ENCODE measurements around the gene FEZF1. TPM values are rescaled to one million over a fixed set of nuclear protein-coding genes. Genes with fewer than 3 reads are reported as not detected.

Gene FEZF1
- under 1 TPM in 1 of 2 donors, not detected in 1; 0.18 TPM for total RNA-seq
- under 1 TPM in 1 of 2 donors, not detected in 1; 0.04 TPM for polyA plus RNA-seq
- long read RNA-seq, donor 1 = 0 reads
- long read RNA-seq, donor 2 = 0 reads
- long read RNA-seq, donor 3 = 0 reads
- long read RNA-seq, donor 4 = 0 reads
- long read RNA-seq, donor 5 = 0 reads

GRCh38 chr7:122304319-122304975 is at the start of gene FEZF1:
Gene FEZF1, minus strand, starts transcription at chr7:122304750. Its CDS starts 313 bp downstream, at chr7:122304437.
- DNase-seq = peak in 1 of 3 donors; percentile 54
- 2 to 8% methylated on average over 34 to 35 of the region's 35 CpGs for WGBS, 2 donors

GRCh38 chr7:122352454-122352853 is 47.9 kb upstream of the FEZF1 start:
- Histone ChIP-seq H3K4me3 (no peak overlapping the region), H3K36me3 (ENCODE audit: control insufficient read depth in 4 of 4, insufficient read depth in 4 of 4, low read length in 4 of 4) (no peaks in the 10 kb centered on the region), H3K4me1 (ENCODE audit: control insufficient read depth in 5 of 5, insufficient read depth in 5 of 5, low read length in 5 of 5) (no peaks in the 10 kb centered on the region), H3K27ac (ENCODE audit: low read depth in 1 of 2, low read length in 1 of 2) (no peak overlapping the region), H3K27me3 (ENCODE audit: control insufficient read depth in 3 of 3, insufficient read depth in 3 of 3, low read length in 2 of 3) (no peaks in the 10 kb centered on the region), H3K9me3 (ENCODE audit: control insufficient read depth in 4 of 4, insufficient read depth in 3 of 4, low read length in 3 of 4) (no peaks in the 10 kb centered on the region), H3K9ac (ENCODE audit: insufficient read depth in 1 of 2, low read length in 2 of 2) (no peak overlapping the region)
- TF ChIP-seq CTCF (IDR thresholded peaks at IDR 0.05; ENCODE audit: control extremely low read depth, extremely low read depth) = no peak
- WGBS, 2 donors = 67% methylated on average over 3 of the region's 3 CpGs
- DNase-seq (no peak), ATAC-seq (ENCODE audit: insufficient read depth, low FRiP score) (no peak)

More at GRCh38 chr7:122304319-122304975, at the start of gene FEZF1:
- no peak for TF ChIP-seq CTCF (IDR thresholded peaks at IDR 0.05; ENCODE audit: control extremely low read depth, extremely low read depth)
- H3K27ac ChIP-seq (ENCODE audit: low read depth in 1 of 2, low read length in 1 of 2) = no peak within 1 kb of the TSS
- no peak within 1 kb of the TSS for H3K9ac ChIP-seq (ENCODE audit: insufficient read depth in 1 of 2, low read length in 2 of 2)
- no peaks in the 10 kb centered on the region for H3K36me3 ChIP-seq (ENCODE audit: control insufficient read depth in 4 of 4, insufficient read depth in 4 of 4, low read length in 4 of 4)
- peak; percentile 23 for ATAC-seq (ENCODE audit: insufficient read depth, low FRiP score)
- H3K4me1 ChIP-seq (ENCODE audit: control insufficient read depth in 5 of 5, insufficient read depth in 5 of 5, low read length in 5 of 5) = peaks cover 0 to 30% (median 14%) of the 10 kb centered on the region in 5 donors
- peaks cover 0 to 16% (median 0%) of the 10 kb centered on the region in 4 donors for H3K9me3 ChIP-seq (ENCODE audit: control insufficient read depth in 4 of 4, insufficient read depth in 3 of 4, low read length in 3 of 4)
- no peak within 1 kb of the TSS for H3K4me3 ChIP-seq
- H3K27me3 ChIP-seq (ENCODE audit: control insufficient read depth in 3 of 3, insufficient read depth in 3 of 3, low read length in 2 of 3) = peaks cover 6 to 97% (median 92%) of the 10 kb centered on the region in 3 donors

- ATAC-seq (ENCODE audit: insufficient read depth, low FRiP score) (no peak), DNase-seq (no peak)
- WGBS, 2 donors = 88% methylated on average over 3 of the region's 3 CpGs
- Histone ChIP-seq H3K9ac (ENCODE audit: insufficient read depth in 1 of 2, low read length in 2 of 2) (no peak overlapping the region), H3K9me3 (ENCODE audit: control insufficient read depth in 4 of 4, insufficient read depth in 3 of 4, low read length in 3 of 4) (no peaks in the 10 kb centered on the region), H3K4me3 (no peak overlapping the region), H3K36me3 (ENCODE audit: control insufficient read depth in 4 of 4, insufficient read depth in 4 of 4, low read length in 4 of 4) (peaks cover 0 to 1% (median 0%) of the 10 kb centered on the region in 4 donors), H3K27ac (ENCODE audit: low read depth in 1 of 2, low read length in 1 of 2) (no peak overlapping the region), H3K27me3 (ENCODE audit: control insufficient read depth in 3 of 3, insufficient read depth in 3 of 3, low read length in 2 of 3) (no peaks in the 10 kb centered on the region), H3K4me1 (ENCODE audit: control insufficient read depth in 5 of 5, insufficient read depth in 5 of 5, low read length in 5 of 5) (no peaks in the 10 kb centered on the region)
- no peak for TF ChIP-seq CTCF (IDR thresholded peaks at IDR 0.05; ENCODE audit: control extremely low read depth, extremely low read depth)
Measured at GRCh38 chr7:122350701-122351100, 46.2 kb upstream of the FEZF1 start.
